ENCODE measurements around the gene PTDSS2. TPM values are rescaled to one million over a fixed set of nuclear protein-coding genes. Genes with fewer than 3 reads are reported as not detected.

The PTDSS2 gene
- total RNA-seq, 1 donor from 2014 or later: 47.3 TPM

- H3K9ac ChIP-seq (ENCODE audit: low read length): peak overlapping the region; percentile 14
- peak overlapping the region; percentile 26 for H3K27ac ChIP-seq (ENCODE audit: low read depth, low read length)
- Mint-ChIP-seq H3K4me1 (ENCODE audit: low read depth, unreplicated experiment) (peaks cover 15% of the 10 kb centered on the region), H3K27ac (ENCODE audit: unreplicated experiment) (peak overlapping the region; percentile 47), H3K27me3 (ENCODE audit: low read depth, unreplicated experiment) (no peaks in the 10 kb centered on the region), H3K4me3 (ENCODE audit: unreplicated experiment) (no peak overlapping the region), H3K36me3 (ENCODE audit: low read depth, unreplicated experiment) (peaks cover 2% of the 10 kb centered on the region), H3K9me3 (ENCODE audit: unreplicated experiment) (no peaks in the 10 kb centered on the region)
- DNase-seq (ENCODE audit: low read depth) (peak; percentile 35), FAIRE-seq (peak; percentile 43)
- H3K36me3 ChIP-seq (ENCODE audit: insufficient read depth, low read length): no peaks in the 10 kb centered on the region
- peak overlapping the region; percentile 63 for H2AFZ ChIP-seq (ENCODE audit: low read depth, low read length)
- H3K79me2 ChIP-seq (ENCODE audit: insufficient read depth, low read length): peaks cover 35% of the 10 kb centered on the region
- no peak for TF ChIP-seq CTCF (IDR thresholded peaks at IDR 0.05; ENCODE audit: insufficient read depth, low read depth, low read length)
- H3K4me3 ChIP-seq (ENCODE audit: insufficient read depth, low read depth, low read length): no peak overlapping the region
- no peaks in the 10 kb centered on the region for H3K27me3 ChIP-seq (ENCODE audit: insufficient read depth, low read length)
- peaks cover 7% of the 10 kb centered on the region for H3K4me1 ChIP-seq (ENCODE audit: insufficient read depth, low read length)
- peak overlapping the region; percentile 57 for H3K4me2 ChIP-seq (ENCODE audit: low read length)
- no peaks in the 10 kb centered on the region for H3K9me3 ChIP-seq (ENCODE audit: insufficient read depth, low read depth, low read length)
- H4K20me1 ChIP-seq (ENCODE audit: insufficient read depth, low read length): peaks cover 7% of the 10 kb centered on the region
Observed at GRCh38 chr11:469684-470560, 19.8 kb downstream of the PTDSS2 start.

- DNase-seq (ENCODE audit: low read depth) (no peak), FAIRE-seq (no peak)
- Mint-ChIP-seq H3K27ac (ENCODE audit: unreplicated experiment) (no peak overlapping the region), H3K9me3 (ENCODE audit: unreplicated experiment) (no peaks in the 10 kb centered on the region), H3K36me3 (ENCODE audit: low read depth, unreplicated experiment) (peaks cover 2% of the 10 kb centered on the region), H3K27me3 (ENCODE audit: low read depth, unreplicated experiment) (no peaks in the 10 kb centered on the region), H3K4me3 (ENCODE audit: unreplicated experiment) (no peak overlapping the region), H3K4me1 (ENCODE audit: low read depth, unreplicated experiment) (peaks cover 15% of the 10 kb centered on the region)
- Histone ChIP-seq H3K36me3 (ENCODE audit: insufficient read depth, low read length) (no peaks in the 10 kb centered on the region), H3K4me2 (ENCODE audit: low read length) (no peak overlapping the region), H3K9me3 (ENCODE audit: insufficient read depth, low read depth, low read length) (no peaks in the 10 kb centered on the region), H3K27me3 (ENCODE audit: insufficient read depth, low read length) (no peaks in the 10 kb centered on the region), H2AFZ (ENCODE audit: low read depth, low read length) (no peak overlapping the region), H3K79me2 (ENCODE audit: insufficient read depth, low read length) (peaks cover 49% of the 10 kb centered on the region), H3K9ac (ENCODE audit: low read length) (no peak overlapping the region), H3K4me3 (ENCODE audit: insufficient read depth, low read depth, low read length) (no peak overlapping the region), H3K4me1 (ENCODE audit: insufficient read depth, low read length) (peaks cover 7% of the 10 kb centered on the region), H3K27ac (ENCODE audit: low read depth, low read length) (no peak overlapping the region), H4K20me1 (ENCODE audit: insufficient read depth, low read length) (peaks cover 13% of the 10 kb centered on the region)
- no peak for TF ChIP-seq EZH2 (IDR thresholded peaks at IDR 0.05; ENCODE audit: insufficient read depth, low read length)
- TF ChIP-seq CTCF (IDR thresholded peaks at IDR 0.05; ENCODE audit: insufficient read depth, low read depth, low read length): no peak
Observed at GRCh38 chr11:471468-472145, 21.5 kb downstream of the PTDSS2 start.

Measured in astrocyte (in vitro differentiated cells and primary cell).